ENCODE measurements around the gene RIPOR3.

Gene RIPOR3

DNA sequence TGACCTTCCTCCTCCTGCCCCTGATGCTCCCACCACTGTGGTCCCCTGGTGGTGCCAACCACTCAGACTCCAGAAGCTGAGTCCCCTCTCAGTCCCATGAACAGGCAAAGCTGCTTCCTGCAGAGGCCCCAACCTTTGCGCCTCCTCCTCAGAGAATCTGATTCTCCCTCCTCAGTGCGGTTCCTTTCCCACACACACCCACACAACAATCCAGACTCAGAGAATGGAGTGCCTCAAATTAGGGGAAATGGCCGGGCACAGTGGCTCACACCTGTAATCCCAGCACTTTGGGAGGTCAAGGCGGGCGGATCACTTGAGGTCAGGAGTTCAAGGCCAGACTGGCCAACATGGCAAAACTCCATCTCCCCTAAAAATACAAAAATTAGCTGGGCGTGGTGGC is 23.0 kb downstream of the RIPOR3 start:
- Histone ChIP-seq H3K9me3 (no peaks in the 10 kb centered on the region), H3K27me3 (no peaks in the 10 kb centered on the region), H3K4me3 (ENCODE audit: low read depth, low read length) (no peak overlapping the region), H3K4me1 (no peaks in the 10 kb centered on the region), H3K36me3 (no peaks in the 10 kb centered on the region)
- TF ChIP-seq CTCF (IDR thresholded peaks at IDR 0.05; ENCODE audit: low read depth, low read length): no peak
- DNase-seq: no peak

- Histone ChIP-seq H3K27me3 (no peaks in the 10 kb centered on the region), H3K4me3 (ENCODE audit: low read depth, low read length) (no peak overlapping the region), H3K36me3 (no peaks in the 10 kb centered on the region), H3K4me1 (no peaks in the 10 kb centered on the region), H3K9me3 (no peaks in the 10 kb centered on the region)
- no peak for DNase-seq
- TF ChIP-seq CTCF (IDR thresholded peaks at IDR 0.05; ENCODE audit: low read depth, low read length): no peak
Measured at GRCh38 chr20:50666709-50667298, 24.5 kb downstream of the RIPOR3 start.

DNA sequence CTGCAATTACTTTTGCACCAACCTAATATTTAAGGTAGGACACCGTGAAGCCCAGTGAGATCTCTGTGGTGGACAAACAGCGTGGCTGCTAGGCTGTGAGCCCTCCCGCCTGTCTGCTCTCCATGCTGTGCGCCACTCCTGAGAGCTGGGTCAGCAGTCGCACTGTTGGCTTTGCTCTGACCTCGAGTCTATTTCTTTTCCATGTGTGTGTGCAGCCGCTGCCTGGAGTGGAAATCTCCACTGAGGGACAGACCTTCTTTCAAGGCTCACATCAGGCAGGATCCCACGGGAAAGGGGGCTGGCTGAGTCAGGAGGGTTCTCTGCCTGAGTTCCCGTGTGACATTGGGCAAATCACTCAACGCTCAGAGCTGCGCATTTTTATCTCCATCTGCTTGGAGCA is 27.1 kb downstream of the RIPOR3 start:
- Histone ChIP-seq H3K4me1 (no peaks in the 10 kb centered on the region; the same call in 1 of the 2 replicates), H3K27me3 (no peaks in the 10 kb centered on the region), H3K4me3 (ENCODE audit: low read depth, low read length) (no peak overlapping the region), H3K36me3 (no peaks in the 10 kb centered on the region), H3K9me3 (no peaks in the 10 kb centered on the region)
- no peak for DNase-seq
- no peak for TF ChIP-seq CTCF (IDR thresholded peaks at IDR 0.05; ENCODE audit: low read depth, low read length)

DNA sequence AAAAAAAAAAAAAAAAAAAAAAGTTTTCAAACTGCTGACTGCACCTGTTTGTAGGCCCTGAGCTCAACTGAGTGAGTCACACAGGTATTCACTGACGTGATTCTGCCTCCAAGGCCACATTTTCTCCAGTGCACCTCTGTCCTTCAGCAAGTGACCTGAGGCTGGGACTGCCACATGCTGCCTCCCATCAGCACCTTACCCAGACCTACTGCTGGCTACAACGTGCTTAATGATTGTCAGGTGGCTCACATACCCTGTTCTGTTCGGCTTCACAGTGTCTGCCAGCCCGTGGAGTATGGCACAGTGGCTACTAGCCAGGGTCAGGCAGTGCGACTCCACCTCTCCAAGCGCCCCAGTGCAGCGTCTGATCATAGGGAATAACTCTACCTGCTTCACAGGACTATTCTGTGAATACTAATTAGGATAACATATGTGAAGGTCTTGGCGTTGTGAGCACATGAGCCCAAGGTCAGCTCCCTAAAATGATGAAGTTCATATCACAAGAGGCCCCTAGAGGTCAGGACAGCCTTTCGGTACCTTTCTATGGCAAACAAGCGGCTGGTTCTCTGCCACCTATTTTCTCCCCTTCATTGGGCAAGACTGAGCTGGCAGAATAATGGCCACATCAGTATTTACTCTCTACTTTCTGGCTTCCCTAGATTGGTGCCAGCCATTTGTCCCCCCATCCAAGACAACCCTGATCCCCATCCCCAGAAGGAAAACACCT is 28.1 kb downstream of the RIPOR3 start:
- no peaks in the 10 kb centered on the region for H3K36me3 ChIP-seq
- H3K9me3 ChIP-seq: no peaks in the 10 kb centered on the region
- no peaks in the 10 kb centered on the region for H3K27me3 ChIP-seq
- no peak for DNase-seq
- H3K4me3 ChIP-seq (ENCODE audit: low read depth, low read length): no peak overlapping the region
- H3K4me1 ChIP-seq: no peaks in the 10 kb centered on the region; the same call in 1 of the 2 replicates
- TF ChIP-seq CTCF (IDR thresholded peaks at IDR 0.05; ENCODE audit: low read depth, low read length): peak; percentile 47

DNA sequence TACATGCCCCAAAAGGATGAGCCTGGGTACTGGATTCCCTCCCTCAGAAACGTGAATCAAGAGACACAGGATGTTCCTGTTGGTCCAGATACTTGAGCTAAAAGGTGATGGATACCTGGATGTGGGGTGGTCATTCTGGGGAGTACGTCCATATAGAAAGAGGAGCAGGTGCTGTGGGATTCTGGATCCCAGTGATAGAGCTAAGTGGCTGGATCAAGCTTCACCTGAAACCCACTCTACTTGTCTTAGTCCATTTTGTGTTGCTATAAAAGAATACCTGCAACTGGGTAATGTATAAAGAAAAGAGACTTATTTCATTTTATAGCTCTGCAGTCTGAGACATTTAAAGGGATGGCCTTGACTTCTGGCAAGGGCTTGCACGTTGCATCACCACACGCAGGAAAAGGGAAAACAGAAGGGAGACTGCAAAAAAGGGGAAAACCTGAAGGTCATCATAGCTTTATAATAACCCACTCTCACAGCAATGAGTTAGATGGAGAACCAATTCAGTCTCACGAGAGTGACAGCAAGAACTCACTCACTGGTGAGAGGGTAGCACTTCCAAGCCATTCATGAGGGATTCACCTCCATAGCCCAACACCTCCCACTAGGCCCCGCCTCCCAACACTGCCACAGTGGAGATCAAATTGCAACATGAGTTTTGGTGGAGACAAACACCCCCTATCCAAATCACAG is 31.2 kb downstream of the RIPOR3 start:
- Histone ChIP-seq H3K27me3 (no peaks in the 10 kb centered on the region), H3K36me3 (no peaks in the 10 kb centered on the region), H3K9me3 (no peaks in the 10 kb centered on the region), H3K4me1 (no peaks in the 10 kb centered on the region; the same call in 1 of the 2 replicates), H3K4me3 (ENCODE audit: low read depth, low read length) (no peak overlapping the region)
- TF ChIP-seq CTCF (IDR thresholded peaks at IDR 0.05; ENCODE audit: low read depth, low read length): no peak
- DNase-seq: no peak

All from BE2C (cell line).